ENCODE results near the gene PEX5L.

GRCh38 chr3:179852142-179852905, 184.4 kb downstream of the PEX5L start:
- TF ChIP-seq, protein P1, sequence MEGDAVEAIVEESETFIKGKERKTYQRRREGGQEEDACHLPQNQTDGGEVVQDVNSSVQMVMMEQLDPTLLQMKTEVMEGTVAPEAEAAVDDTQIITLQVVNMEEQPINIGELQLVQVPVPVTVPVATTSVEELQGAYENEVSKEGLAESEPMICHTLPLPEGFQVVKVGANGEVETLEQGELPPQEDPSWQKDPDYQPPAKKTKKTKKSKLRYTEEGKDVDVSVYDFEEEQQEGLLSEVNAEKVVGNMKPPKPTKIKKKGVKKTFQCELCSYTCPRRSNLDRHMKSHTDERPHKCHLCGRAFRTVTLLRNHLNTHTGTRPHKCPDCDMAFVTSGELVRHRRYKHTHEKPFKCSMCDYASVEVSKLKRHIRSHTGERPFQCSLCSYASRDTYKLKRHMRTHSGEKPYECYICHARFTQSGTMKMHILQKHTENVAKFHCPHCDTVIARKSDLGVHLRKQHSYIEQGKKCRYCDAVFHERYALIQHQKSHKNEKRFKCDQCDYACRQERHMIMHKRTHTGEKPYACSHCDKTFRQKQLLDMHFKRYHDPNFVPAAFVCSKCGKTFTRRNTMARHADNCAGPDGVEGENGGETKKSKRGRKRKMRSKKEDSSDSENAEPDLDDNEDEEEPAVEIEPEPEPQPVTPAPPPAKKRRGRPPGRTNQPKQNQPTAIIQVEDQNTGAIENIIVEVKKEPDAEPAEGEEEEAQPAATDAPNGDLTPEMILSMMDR (IDR thresholded peaks at IDR 0.05; ENCODE audit: poor library complexity): no peak
- TF ChIP-seq EZH2 (IDR thresholded peaks at IDR 0.05; ENCODE audit: borderline replicate concordance): no peak
